BE2C (cell line): ENCODE measurements around the gene SH2D5.

Source experiments
- DNase-seq: peaks from one replicate; pipeline ENCODE4 v3.0.0-alpha.2; 2020
- H3K27me3 ChIP-seq: fragments of 250-450 bp; sonication (Bioruptor Pico); 2 replicates; pipeline ENCODE4 v1.5.1; 2020; ENCODE audit warnings: mild to moderate bottlenecking
- H3K36me3 ChIP-seq: fragments of 250-450 bp; sonication (Bioruptor Pico); 2 replicates; pipeline ENCODE4 v1.5.1; 2020; ENCODE audit warnings: mild to moderate bottlenecking
- H3K4me1 ChIP-seq: fragments of 250-450 bp; sonication (Bioruptor Pico); 2 replicates; pipeline ENCODE4 v1.5.1; 2020
- H3K4me3 ChIP-seq: 2 replicates; pipeline ENCODE4 v1.5.1; 2011; ENCODE audit warnings: low read depth, low read length
- H3K9me3 ChIP-seq: fragments of 250-450 bp; sonication (Bioruptor Pico); 2 replicates; pipeline ENCODE4 v1.5.1; 2020
- TF ChIP-seq, protein P1 (sequence below): IDR thresholded peaks from 2 replicates; pipeline ENCODE4 v1.5.1; 2012; ENCODE audit warnings: mild to moderate bottlenecking, low read depth, low read length

SH2D5 gene

DNA sequence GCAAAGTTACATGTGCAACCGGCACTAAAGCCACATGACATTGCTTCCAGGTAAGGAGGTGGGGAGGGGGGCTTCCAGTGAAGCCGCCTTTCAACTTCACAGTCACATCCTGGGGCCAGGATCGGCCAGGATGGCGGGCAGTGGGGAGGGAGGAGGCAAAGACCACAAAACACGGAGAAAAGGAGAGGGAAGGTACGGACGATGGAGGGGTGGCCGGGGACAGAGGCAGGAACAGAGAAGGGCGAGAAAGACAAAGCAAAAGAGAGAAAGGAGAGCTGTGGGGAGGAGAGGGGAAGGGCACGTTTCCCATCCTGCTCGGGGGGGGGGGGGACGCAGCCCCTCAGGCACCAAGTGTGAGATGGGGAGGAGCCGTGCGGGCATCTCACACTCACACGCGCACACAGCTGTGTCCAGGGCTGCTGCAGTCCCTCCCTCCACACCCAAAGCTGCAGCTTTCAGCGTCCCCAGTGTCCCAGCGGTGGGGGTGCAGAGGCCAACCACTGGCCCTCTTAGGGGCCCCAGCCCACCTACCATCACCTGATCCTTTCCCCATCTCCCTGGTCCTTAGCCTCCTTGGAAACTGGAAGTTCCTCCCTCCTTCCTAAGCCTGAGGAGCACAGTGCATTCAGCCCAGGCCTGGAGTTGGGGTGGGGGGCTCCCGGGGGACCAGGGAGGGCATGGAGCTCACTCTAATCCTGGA is 2.4 kb downstream of the SH2D5 start:
- H3K36me3 ChIP-seq, result no peaks in the 10 kb centered on the region
- no peaks in the 10 kb centered on the region for H3K9me3 ChIP-seq
- no peak for DNase-seq
- TF ChIP-seq, protein P1, sequence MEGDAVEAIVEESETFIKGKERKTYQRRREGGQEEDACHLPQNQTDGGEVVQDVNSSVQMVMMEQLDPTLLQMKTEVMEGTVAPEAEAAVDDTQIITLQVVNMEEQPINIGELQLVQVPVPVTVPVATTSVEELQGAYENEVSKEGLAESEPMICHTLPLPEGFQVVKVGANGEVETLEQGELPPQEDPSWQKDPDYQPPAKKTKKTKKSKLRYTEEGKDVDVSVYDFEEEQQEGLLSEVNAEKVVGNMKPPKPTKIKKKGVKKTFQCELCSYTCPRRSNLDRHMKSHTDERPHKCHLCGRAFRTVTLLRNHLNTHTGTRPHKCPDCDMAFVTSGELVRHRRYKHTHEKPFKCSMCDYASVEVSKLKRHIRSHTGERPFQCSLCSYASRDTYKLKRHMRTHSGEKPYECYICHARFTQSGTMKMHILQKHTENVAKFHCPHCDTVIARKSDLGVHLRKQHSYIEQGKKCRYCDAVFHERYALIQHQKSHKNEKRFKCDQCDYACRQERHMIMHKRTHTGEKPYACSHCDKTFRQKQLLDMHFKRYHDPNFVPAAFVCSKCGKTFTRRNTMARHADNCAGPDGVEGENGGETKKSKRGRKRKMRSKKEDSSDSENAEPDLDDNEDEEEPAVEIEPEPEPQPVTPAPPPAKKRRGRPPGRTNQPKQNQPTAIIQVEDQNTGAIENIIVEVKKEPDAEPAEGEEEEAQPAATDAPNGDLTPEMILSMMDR, result no peak
- no peaks in the 10 kb centered on the region; the same call in 1 of the 2 replicates for H3K4me1 ChIP-seq
- H3K27me3 ChIP-seq, result no peaks in the 10 kb centered on the region
- H3K4me3 ChIP-seq, result no peak overlapping the region

GRCh38 chr1:20729155-20729931 is 3.2 kb downstream of the SH2D5 start:
- no peak overlapping the region for H3K4me3 ChIP-seq
- H3K4me1 ChIP-seq, result no peaks in the 10 kb centered on the region; the same call in 1 of the 2 replicates
- H3K9me3 ChIP-seq, result no peaks in the 10 kb centered on the region
- no peak for DNase-seq
- H3K36me3 ChIP-seq, result no peaks in the 10 kb centered on the region
- H3K27me3 ChIP-seq, result no peaks in the 10 kb centered on the region
- TF ChIP-seq, protein P1, result no peak

DNA sequence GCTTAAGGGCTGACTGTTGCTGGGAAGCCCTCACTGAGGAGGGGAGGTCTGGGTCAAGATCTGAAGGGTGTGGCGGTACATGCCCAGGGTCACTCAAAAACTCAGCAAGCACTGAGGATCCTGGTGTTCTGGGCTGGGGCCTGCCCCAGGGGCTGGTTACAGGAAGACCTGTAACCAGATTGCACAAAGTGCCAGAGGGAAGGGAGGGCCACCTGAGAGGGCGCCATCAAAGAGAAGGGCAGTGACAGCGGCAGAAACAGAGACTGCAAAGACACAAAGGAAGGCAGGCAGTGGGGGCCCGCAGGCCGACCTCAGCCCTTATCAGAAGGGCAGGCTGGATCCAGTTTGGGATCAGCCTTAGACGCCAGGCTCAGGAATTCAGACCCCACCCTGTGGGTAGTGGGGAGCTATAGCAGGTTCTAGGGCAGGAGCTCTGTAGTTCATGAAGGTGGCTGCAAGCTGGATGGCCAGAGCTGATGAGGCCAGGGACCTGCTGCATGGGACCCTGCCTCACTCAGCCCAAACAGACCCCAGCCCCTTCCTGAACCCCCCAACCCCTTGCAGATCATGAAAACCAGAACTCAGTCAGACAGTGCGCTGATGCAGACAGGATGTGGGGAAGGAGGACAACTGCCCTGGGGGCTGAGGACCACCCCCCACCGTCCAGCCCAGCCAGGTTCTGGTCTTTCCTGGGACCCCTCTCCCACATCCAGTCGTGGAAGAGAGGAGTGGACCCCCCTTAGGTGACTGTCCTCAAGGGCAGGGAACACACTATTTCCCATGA is 3.9 kb downstream of the SH2D5 start:
- TF ChIP-seq, protein P1, result no peak
- no peaks in the 10 kb centered on the region; the same call in 1 of the 2 replicates for H3K4me1 ChIP-seq
- no peaks in the 10 kb centered on the region for H3K36me3 ChIP-seq
- no peaks in the 10 kb centered on the region for H3K27me3 ChIP-seq
- H3K9me3 ChIP-seq, result no peaks in the 10 kb centered on the region
- H3K4me3 ChIP-seq, result no peak overlapping the region
- DNase-seq, result no peak

DNA sequence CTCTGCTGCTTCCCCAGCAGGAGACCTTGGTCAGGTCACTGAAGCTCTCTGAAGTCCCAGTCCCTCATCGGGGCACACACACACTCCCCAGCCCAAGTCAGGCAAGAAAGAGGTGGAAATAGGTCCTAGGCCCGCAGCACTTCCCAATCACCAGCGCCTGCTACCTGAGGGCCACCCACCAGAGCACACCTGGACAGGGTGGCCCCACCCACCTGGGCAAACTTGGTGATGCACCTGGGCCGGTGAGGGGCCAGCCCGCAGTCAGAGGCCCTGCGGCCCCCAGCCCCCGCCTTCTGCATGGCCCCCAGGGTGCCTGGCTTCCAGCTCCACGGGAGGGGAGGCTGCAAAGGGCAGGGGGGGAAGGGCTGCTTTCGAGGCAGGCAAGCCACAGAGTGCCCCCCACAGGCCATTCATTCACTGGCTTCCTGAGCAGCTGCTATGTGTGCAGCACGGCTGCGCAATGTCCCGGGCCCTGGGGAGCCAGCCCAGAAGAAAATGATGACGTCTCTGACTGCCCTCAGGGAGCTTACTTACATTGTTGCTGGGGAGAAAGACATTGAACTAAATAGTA is 4.7 kb downstream of the SH2D5 start:
- TF ChIP-seq, protein P1, result no peak
- H3K36me3 ChIP-seq, result no peaks in the 10 kb centered on the region
- H3K4me3 ChIP-seq, result no peak overlapping the region
- H3K9me3 ChIP-seq, result no peaks in the 10 kb centered on the region
- DNase-seq, result no peak
- no peaks in the 10 kb centered on the region; the same call in 1 of the 2 replicates for H3K4me1 ChIP-seq
- H3K27me3 ChIP-seq, result no peaks in the 10 kb centered on the region

DNA sequence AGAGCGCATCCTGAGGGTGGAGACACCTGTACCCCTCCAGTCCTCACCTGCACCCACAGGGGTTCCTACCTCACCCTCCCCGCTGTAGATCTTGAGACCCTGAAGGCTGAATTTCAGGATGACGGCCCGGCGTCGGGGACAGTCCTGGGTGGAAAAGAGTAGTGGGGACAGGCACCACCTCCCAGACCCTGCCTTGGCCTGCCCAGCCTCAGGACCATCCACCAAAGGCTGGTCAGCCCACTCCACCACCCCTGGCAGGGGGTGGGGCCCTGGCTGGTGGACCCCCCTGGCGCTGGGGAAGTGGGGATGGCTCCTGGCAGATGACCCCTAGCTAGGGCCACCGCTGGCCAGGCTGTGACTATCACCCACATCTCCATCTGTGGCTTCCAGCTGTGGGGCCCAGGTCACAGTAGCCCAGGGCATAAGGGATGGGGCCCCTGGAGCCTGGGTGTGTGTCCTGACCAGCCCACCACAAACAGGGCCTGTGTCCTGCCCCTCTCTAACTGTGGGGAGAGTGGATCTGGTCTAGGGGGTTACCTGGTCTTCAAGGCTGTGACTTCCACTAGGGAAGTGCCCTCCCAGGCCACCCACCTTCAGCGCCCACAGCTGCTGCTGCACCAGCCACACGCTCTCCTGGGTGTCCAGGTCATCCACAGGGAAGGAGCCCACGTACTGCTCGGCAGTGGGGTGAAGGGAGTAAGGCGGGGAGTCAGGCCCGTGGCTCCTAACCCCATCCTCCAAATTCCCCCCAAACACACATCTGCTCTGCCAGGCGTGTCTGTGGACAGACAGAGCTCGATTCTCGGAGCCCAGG is 5.4 kb downstream of the SH2D5 start:
- H3K4me3 ChIP-seq, result no peak overlapping the region

More for the DNA sequence above, 5.4 kb downstream of the SH2D5 start:
- Histone ChIP-seq H3K9me3 (no peaks in the 10 kb centered on the region), H3K4me1 (no peaks in the 10 kb centered on the region), H3K36me3 (no peaks in the 10 kb centered on the region), H3K27me3 (no peaks in the 10 kb centered on the region)
- TF ChIP-seq, protein P1, result no peak
- no peak for DNase-seq
